Measurements from ENCODE around the gene ZFYVE21.
"Not testable (repeated sequence)": the region's sequence is repeated elsewhere in the genome, so short reads cannot be mapped to it uniquely, and the experiment has no call there.

The ZFYVE21 gene

GRCh38 chr14:103685276-103686211, 30.1 kb upstream of the ZFYVE21 start:
- TF ChIP-seq CTCF (IDR thresholded peaks at IDR 0.05; ENCODE audit: low read depth, low read length): no peak
- no peak overlapping the region for H3K4me3 ChIP-seq (replicated peaks in 1 of 2; ENCODE audit: low read depth in 2 of 2, low read length in 2 of 2)
- no peak for DNase-seq (ENCODE audit: low read depth in 2 of 2)

- peak; percentile 73 to 79 for DNase-seq (ENCODE audit: low read depth in 2 of 2)
- no peak overlapping the region for H3K4me3 ChIP-seq (replicated peaks in 1 of 2; ENCODE audit: low read depth in 2 of 2, low read length in 2 of 2)
- TF ChIP-seq CTCF (IDR thresholded peaks at IDR 0.05; ENCODE audit: low read depth, low read length): no peak
These were observed 28.7 kb upstream of the ZFYVE21 start for GRCh38 chr14:103686831-103687485.

DNA sequence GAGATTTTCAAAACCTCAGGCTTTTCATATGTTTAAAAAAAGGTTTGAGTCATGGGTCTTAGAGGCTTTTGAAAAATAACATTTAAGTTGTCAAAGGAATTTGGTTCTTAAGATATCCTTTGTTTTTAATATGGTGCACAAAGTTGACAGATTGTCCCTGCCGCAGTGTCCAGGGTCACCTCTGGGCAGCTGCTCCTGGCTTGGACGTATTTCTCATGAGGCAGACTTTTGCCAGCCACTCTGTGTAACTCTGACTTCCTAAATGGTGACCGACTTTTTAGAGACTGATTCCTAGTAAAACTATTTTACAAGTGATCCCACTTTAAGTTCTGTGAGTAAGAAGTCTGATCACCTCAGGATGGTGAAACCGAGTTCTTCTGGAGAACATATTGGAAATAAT, 27.9 kb upstream of the ZFYVE21 start:
- TF ChIP-seq CTCF (IDR thresholded peaks at IDR 0.05; ENCODE audit: low read depth, low read length): no peak
- no peak overlapping the region for H3K4me3 ChIP-seq (replicated peaks in 1 of 2; ENCODE audit: low read depth in 2 of 2, low read length in 2 of 2)

DNA sequence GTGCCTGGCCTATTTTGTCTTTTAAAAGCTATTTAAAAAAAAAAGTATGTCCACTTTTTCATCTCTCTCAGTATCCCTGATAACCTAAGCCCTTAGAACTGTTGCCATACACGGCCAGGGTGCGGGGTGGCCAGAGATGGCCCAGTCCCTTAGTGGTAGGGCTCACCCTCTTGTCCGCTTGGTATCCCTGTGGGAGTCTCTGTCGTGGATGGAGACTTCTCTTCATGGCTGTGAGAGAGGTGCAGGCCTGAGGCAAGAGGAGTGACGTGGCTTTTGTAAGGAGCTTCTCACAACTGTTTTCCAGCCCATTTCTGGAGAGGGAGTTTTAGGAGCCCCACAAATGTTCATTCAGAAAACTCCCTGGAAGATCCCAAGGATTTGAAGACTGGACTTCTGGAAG, 27.2 kb upstream of the ZFYVE21 start:
- no peak overlapping the region for H3K4me3 ChIP-seq (replicated peaks in 1 of 2; ENCODE audit: low read depth in 2 of 2, low read length in 2 of 2)
- DNase-seq (ENCODE audit: low read depth in 2 of 2): peak in 1 of 2 donors; percentile 22
- TF ChIP-seq CTCF (IDR thresholded peaks at IDR 0.05; ENCODE audit: low read depth, low read length): no peak

More for the DNA sequence above, 27.9 kb upstream of the ZFYVE21 start:
- DNase-seq (ENCODE audit: low read depth in 2 of 2): no peak

DNA sequence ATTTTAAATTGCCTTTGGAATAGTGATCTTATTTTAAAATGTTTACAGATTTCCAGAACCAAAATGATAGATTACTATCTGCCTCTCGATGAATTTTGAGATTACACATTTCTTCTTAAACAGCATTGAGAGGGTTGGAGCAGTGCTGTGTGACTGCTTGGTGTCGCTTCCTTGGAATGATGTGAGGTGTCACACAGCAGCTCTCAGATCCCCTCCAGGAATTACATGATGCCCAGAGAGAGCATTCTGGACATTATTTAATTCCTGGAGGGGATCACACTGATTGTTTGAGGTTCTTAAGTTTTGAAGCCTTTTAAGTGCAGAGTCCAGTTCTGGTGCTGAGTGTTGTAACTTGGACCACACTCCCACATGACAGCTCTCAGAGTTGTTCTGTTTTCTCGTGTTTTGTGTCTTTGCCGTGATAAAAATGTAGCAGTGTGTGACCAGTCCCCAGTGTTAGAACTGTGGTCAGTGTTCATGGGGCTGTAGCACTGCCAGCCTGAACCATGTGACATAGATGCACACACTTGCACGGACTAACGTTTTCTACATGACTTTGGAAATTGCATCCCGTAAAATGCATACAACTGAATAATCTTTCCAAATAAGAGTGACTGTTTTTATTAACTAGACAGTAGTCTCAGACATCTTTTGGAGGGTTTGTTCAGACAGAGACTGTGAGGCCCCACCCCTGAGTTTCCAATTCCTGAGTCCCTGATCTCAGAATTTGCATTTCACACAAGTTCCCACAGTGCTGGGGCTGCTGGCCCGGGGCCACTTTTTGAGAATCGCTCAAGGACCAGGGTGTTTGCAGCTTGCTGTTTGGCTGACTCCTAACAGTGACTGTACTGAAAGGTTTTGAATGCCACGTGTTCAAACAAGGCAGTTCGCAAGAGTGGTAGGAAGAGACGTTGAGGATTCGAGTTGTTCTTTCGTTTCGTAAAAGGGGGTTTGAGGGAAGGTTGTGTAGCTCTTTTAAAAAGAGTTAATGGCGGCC, 26.4 kb upstream of the ZFYVE21 start:
- no peak for TF ChIP-seq CTCF (IDR thresholded peaks at IDR 0.05; ENCODE audit: low read depth, low read length)
- DNase-seq (ENCODE audit: low read depth in 2 of 2): peak; percentile 78
- H3K4me3 ChIP-seq (replicated peaks in 1 of 2; ENCODE audit: low read depth in 2 of 2, low read length in 2 of 2): no peak overlapping the region

DNA sequence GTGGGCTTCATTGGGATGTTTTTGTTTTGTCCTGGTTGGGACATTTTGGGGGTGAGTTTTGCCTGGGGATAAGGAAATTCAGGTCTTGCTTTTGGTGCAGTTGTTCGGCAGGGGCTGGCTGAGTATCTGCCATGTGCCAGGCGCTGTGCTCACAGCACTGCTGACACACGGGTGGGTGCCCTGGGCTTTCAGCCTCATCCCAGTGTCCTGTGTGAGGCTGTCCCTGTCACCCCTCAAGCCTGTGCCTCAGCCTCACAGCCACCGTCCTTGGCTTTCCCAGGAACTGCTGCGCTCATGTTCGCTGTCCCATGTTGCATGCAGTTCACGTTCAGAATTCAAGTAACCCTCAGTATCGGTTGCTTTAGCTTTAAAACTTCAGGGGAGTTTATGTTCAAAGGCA, 25.3 kb upstream of the ZFYVE21 start:
- DNase-seq (ENCODE audit: low read depth in 2 of 2): no peak
- no peak overlapping the region for H3K4me3 ChIP-seq (replicated peaks in 1 of 2; ENCODE audit: low read depth in 2 of 2, low read length in 2 of 2)
- TF ChIP-seq CTCF (IDR thresholded peaks at IDR 0.05; ENCODE audit: low read depth, low read length): no peak

DNA sequence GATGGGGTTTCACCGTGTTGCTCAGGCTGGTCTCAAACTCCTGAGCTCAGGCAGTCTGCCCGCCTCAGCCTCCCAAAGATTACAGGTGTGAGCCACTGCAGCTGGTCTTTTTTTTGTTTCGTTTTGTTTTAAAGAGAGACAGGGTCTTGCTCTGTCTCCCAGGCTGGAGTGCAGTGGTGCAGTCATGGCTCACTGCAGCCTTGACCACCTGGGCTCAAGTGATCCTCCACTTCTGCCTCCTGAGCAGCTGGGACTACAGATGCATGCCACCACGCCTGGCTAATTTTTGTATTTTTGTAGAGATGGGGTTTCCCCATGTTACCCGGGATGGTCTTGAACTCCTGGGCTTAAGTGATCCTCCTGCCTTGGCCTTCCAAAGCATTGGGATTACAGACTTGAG, 24.0 kb upstream of the ZFYVE21 start:
- not testable (repeated sequence) for H3K4me3 ChIP-seq (replicated peaks in 1 of 2; ENCODE audit: low read depth in 2 of 2, low read length in 2 of 2); DNase-seq (ENCODE audit: low read depth in 2 of 2)

Data from cardiac fibroblast (primary cell).